HepG2 (cell line): Measurements from ENCODE around the gene MACROD2. TPM values are rescaled to one million over a fixed set of nuclear protein-coding genes. Genes with fewer than 3 reads are reported as not detected.

Source experiments
- ATAC-seq: fragments of 200-7000 bp; cut with Tn5 transposase; 3 replicates; pipeline ENCODE4 v1.9.1; 2020; ENCODE audit warnings: mild to moderate bottlenecking, moderate library complexity
- BruUV-seq: library from RNA; stranded (reverse); fragments of 400-500 nt; replicated peaks from 2 replicates; lab custom pipeline; 2021; lab: Mats Ljungman, UMichigan
- CTCF ChIA-PET: fragments of 300-600 bp; formaldehyde crosslinking; extraction: SDS; loops from one replicate; lab custom pipeline; 2021; ENCODE audit warnings: low total read pairs, inconsistent platforms, low intra/inter-chr PET ratio; lab: Yijun Ruan, JAX
- POLR2A ChIA-PET: fragments of 350-600 bp; sonication (Branson Sonifier 250); formaldehyde crosslinking; loops from one replicate; lab custom pipeline; 2020; ENCODE audit warnings: antibody characterized with exemption, inconsistent platforms; lab: Yijun Ruan, JAX
- DNase-seq: peaks from one replicate; pipeline ENCODE4 v3.0.0-alpha.2; 2015; ENCODE audit warnings: low spot score
- FAIRE-seq: peaks from 3 replicates; lab custom pipeline; 2011; peaks lifted over from hg19 to GRCh38; lab: Jason Lieb, UNC
- H2AFZ ChIP-seq: one replicate; pipeline ENCODE4 v1.6.1; 2011; ENCODE audit warnings: low read length, inconsistent platforms
- H3K27ac ChIP-seq: fragments of 300-600 bp; 3 replicates; pipeline ENCODE4 v1.8.0; 2011; ENCODE audit warnings: mixed run types, mild to moderate bottlenecking, mixed read lengths, low read length, inconsistent platforms; ENCODE audit not compliant: insufficient read depth; ENCODE audit errors: extremely low read length
- H3K27me3 ChIP-seq, 2 experiments: fragments of 200-600 bp in 1 of 2; 2 replicates in 1 of 2; 3 replicates in 1 of 2; pipeline versions ENCODE4 v1.6.0 to v1.8.0; 2011; ENCODE audit warnings: low read length in 2 of 2, mild to moderate bottlenecking in 2 of 2, moderate library complexity in 2 of 2, inconsistent platforms in 1 of 2; ENCODE audit not compliant: insufficient read depth in 2 of 2, control insufficient read depth in 1 of 2
- H3K36me3 ChIP-seq, 2 experiments: fragments of 200-600 bp in 1 of 2; replicated peaks in 1 of 2; 2 replicates in 1 of 2; 3 replicates in 1 of 2; pipeline versions ENCODE4 v1.5.1 to v1.8.0; 2011; ENCODE audit warnings: low read length in 2 of 2, inconsistent platforms in 1 of 2; ENCODE audit not compliant: insufficient read depth in 2 of 2, control insufficient read depth in 1 of 2
- H3K4me1 ChIP-seq: 2 replicates; pipeline ENCODE4 v1.5.1; 2012; ENCODE audit warnings: low read length, inconsistent platforms; ENCODE audit not compliant: insufficient read depth
- H3K4me2 ChIP-seq: 2 replicates; pipeline ENCODE4 v1.6.0; 2011; ENCODE audit warnings: low read depth, low read length, inconsistent platforms
- H3K4me3 ChIP-seq, 3 experiments: fragments of 200-600 bp in 1 of 3; sonication (generic), shearing (Covaris generic) in 1 of 3; replicated peaks in 1 of 3; 2 replicates each; pipeline ENCODE4 v1.5.1; 2011 to 2016; ENCODE audit warnings: low read length in 3 of 3, inconsistent platforms in 2 of 3, low read depth in 2 of 3, mild to moderate bottlenecking in 2 of 3, control low read depth in 1 of 3, mixed read lengths in 1 of 3; ENCODE audit not compliant: insufficient read depth in 1 of 3
- H3K79me2 ChIP-seq: one replicate; pipeline ENCODE4 v1.6.1; 2011; ENCODE audit warnings: low read length, inconsistent platforms; ENCODE audit not compliant: insufficient read depth
- H3K9ac ChIP-seq: 2 replicates; pipeline ENCODE4 v1.6.0; 2011; ENCODE audit warnings: mild to moderate bottlenecking, low read depth, low read length, inconsistent platforms; ENCODE audit not compliant: insufficient read depth
- H3K9me3 ChIP-seq: 2 replicates; pipeline ENCODE4 v1.5.1; 2012; ENCODE audit warnings: mild to moderate bottlenecking, low read length
- H4K20me1 ChIP-seq: 2 replicates; pipeline ENCODE4 v1.6.0; 2011; ENCODE audit warnings: inconsistent platforms, mild to moderate bottlenecking, low read length, moderate library complexity; ENCODE audit not compliant: insufficient read depth
- ARID2 ChIP-seq: sonication (generic); formaldehyde crosslinking; IDR thresholded peaks from 2 replicates; pipeline ENCODE4 v1.8.1; 2022; ENCODE audit warnings: mild to moderate bottlenecking, missing genetic modification reagents, borderline replicate concordance
- NFKB2 ChIP-seq: sonication (generic); formaldehyde crosslinking; IDR thresholded peaks from 2 replicates; pipeline ENCODE4 v1.4.0; 2020; ENCODE audit warnings: missing genetic modification reagents, borderline replicate concordance
- NR2F2 ChIP-seq: IDR thresholded peaks from 2 replicates; pipeline ENCODE4 v1.6.1; 2012; ENCODE audit warnings: low read depth, inconsistent platforms, borderline replicate concordance
- PHF5A ChIP-seq: IDR thresholded peaks from one replicate; pipeline ENCODE4 v1.6.1; 2018; ENCODE audit warnings: low read depth, missing genetic modification reagents; ENCODE audit not compliant: unreplicated experiment
- SP4 ChIP-seq: sonication (generic); formaldehyde crosslinking; IDR thresholded peaks from 2 replicates; pipeline ENCODE4 v1.8.1; 2023; ENCODE audit warnings: mild to moderate bottlenecking, missing genetic modification reagents
- SRSF4 ChIP-seq: fragments of 200-400 bp; formaldehyde crosslinking; IDR thresholded peaks from one replicate; pipeline ENCODE4 v1.6.1; 2018; ENCODE audit warnings: mild to moderate bottlenecking, low read depth, low read length, moderate library complexity; ENCODE audit not compliant: poor library complexity, severe bottlenecking
- ZBTB2 ChIP-seq: sonication (generic); formaldehyde crosslinking; IDR thresholded peaks from 2 replicates; pipeline ENCODE4 v1.8.0; 2022; ENCODE audit warnings: low read depth, missing genetic modification reagents
- ZBTB40 ChIP-seq, 2 experiments: fragments of 450-650 bp in 1 of 2; sonication (generic) in 1 of 2; formaldehyde crosslinking in 1 of 2; IDR thresholded peaks; 2 replicates each; pipeline versions ENCODE4 v1.6.1 to v1.8.0; 2016 to 2022; ENCODE audit warnings: antibody characterized with exemption in 1 of 2, mild to moderate bottlenecking in 1 of 2, missing genetic modification reagents in 1 of 2
- ZNF772 ChIP-seq: sonication (generic); formaldehyde crosslinking; IDR thresholded peaks from 2 replicates; pipeline ENCODE4 v1.5.0; 2020; ENCODE audit warnings: mild to moderate bottlenecking, missing genetic modification reagents
- ZNF781 ChIP-seq: sonication (generic); formaldehyde crosslinking; IDR thresholded peaks from 2 replicates; pipeline ENCODE4 v1.5.1; 2020; ENCODE audit warnings: borderline replicate concordance, mild to moderate bottlenecking, missing genetic modification reagents; ENCODE audit errors: not compliant biosample characterization
- WGBS: methylation state at CpG from one replicate; pipeline ENCODE4 v1.1.6; 2017; ENCODE audit warnings: low lambda C conversion rate; 5-methylcytosine and 5-hydroxymethylcytosine counted together
- in situ Hi-C: cut with HindIII; loops from 2 replicates; pipeline ENCODE4 v1.10.0; 2017; ENCODE audit warnings: low pct_unique_long_range_greater_than_20kb; ENCODE audit not compliant: extremely low pct_ligation_motif_present
- intact Hi-C: fragments of 100-400 bp; cut with micrococcal nuclease; formaldehyde crosslinking; loops from one replicate; pipeline ENCODE4 v1.10.0; 2022; ENCODE audit not compliant: unreplicated experiment
- polyA plus RNA-seq, 8 experiments: library from polyadenylated mRNA; depleted of rRNA in 3 of 8; stranded (reverse) in 7 of 8; unstranded in 1 of 8; fragments of >200 nt; fragmentation: Illumina TruSeq in 4 of 8; extraction: Trizol in 4 of 8; gene quantifications; 2 replicates each; pipeline versions ENCODE4 v1.2.1 to v1.2.3, GENCODE V29; 2011 to 2016; ENCODE audit warnings: low read depth in 4 of 8, missing spikeins in 1 of 8, mixed read lengths in 1 of 8; ENCODE audit not compliant: insufficient read depth in 1 of 8
- total RNA-seq, 5 experiments: library from RNA; depleted of rRNA; stranded (reverse); fragments of >200 nt; fragmentation: Illumina TruSeq; extraction: Trizol; gene quantifications; 2 replicates each; pipeline ENCODE4 v1.2.3, GENCODE V29; 2016; ENCODE audit warnings: low read depth in 1 of 5
- TF ChIP-seq, protein P1 (sequence below): sonication (generic); formaldehyde crosslinking; IDR thresholded peaks from 2 replicates; pipeline ENCODE4 v1.4.0; 2020; ENCODE audit warnings: missing genetic modification reagents

The MACROD2 gene
- total and polyA plus RNA-seq, 2 of the 13 experiments (the other 11 are each of a cell fraction or from before 2014, with no cell fraction given) = 0.13 to 0.51 TPM

- in situ Hi-C loops = no loop called here
- no peaks in the 10 kb centered on the region for H3K79me2 ChIP-seq
- POLR2A ChIA-PET = no interaction called here
- no peaks in the 10 kb centered on the region for H3K27me3 ChIP-seq
- no peaks in the 10 kb centered on the region for H4K20me1 ChIP-seq
- 3% methylated on average over 1 of the region's 1 CpG for WGBS
- no peak overlapping the region for H3K9ac ChIP-seq
- H2AFZ ChIP-seq = no peak overlapping the region
- H3K27ac ChIP-seq = no peak overlapping the region
- no TSS peak for BruUV-seq
- no peak overlapping the region for H3K4me2 ChIP-seq
- H3K9me3 ChIP-seq = peaks cover 83% of the 10 kb centered on the region
- TF ChIP-seq ZNF781 (CRISPR knock-in tag) (no peak), ZBTB2 (CRISPR knock-in tag) (no peak), SRSF4 (no peak), PHF5A (CRISPR knock-in tag) (no peak), NR2F2 (no peak), ZBTB40 (IDR thresholded peaks at IDR 0.05) (no peak), ZBTB40 (CRISPR knock-in tag; IDR thresholded peaks at IDR 0.05) (no peak), NFKB2 (CRISPR knock-in tag) (no peak), ARID2 (CRISPR knock-in tag) (no peak), SP4 (CRISPR knock-in tag) (no peak), ZNF772 (CRISPR knock-in tag) (no peak)
- TF ChIP-seq, protein P1, sequence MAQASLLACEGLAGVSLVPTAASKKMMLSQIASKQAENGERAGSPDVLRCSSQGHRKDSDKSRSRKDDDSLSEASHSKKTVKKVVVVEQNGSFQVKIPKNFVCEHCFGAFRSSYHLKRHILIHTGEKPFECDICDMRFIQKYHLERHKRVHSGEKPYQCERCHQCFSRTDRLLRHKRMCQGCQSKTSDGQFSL (CRISPR knock-in tag) = no peak
- no peaks in the 10 kb centered on the region for H3K36me3 ChIP-seq
- intact Hi-C loops = no loop called here
- no peak overlapping the region for H3K4me3 ChIP-seq
- no peak for ATAC-seq
- no peaks in the 10 kb centered on the region for H3K4me1 ChIP-seq
- DNase-seq = no peak
- FAIRE-seq = no peak
- CTCF ChIA-PET = no interaction called here
Observed at GRCh38 chr20:15802020-15802419, 1806.7 kb downstream of the MACROD2 start.
